T-helper 2 cell treated with Interferon-gamma antibody and Interleukin-4, amounts not matched to agents 5 μg/mL and 100 μg/mL, for 36 hours (primary cell): ENCODE measurements around the gene SNAPC5.
"Not testable (repeated sequence)": the region's sequence is repeated elsewhere in the genome, so short reads cannot be mapped to it uniquely, and the experiment has no call there.

ENCODE experiments used
- DNase-seq: peaks from one replicate; pipeline ENCODE4 v3.0.0; 2021; ENCODE audit warnings: low spot score
- H3K27ac Mint-ChIP-seq: one replicate; pipeline ENCODE4 v1.8.0; 2021; ENCODE audit warnings: mild to moderate bottlenecking, mixed read lengths
- H3K27me3 Mint-ChIP-seq: one replicate; pipeline ENCODE4 v1.8.0; 2021; ENCODE audit warnings: low read depth, mixed read lengths
- H3K36me3 Mint-ChIP-seq: one replicate; pipeline ENCODE4 v1.8.0; 2021; ENCODE audit warnings: low read depth, mixed read lengths
- H3K4me1 Mint-ChIP-seq: one replicate; pipeline ENCODE4 v1.8.0; 2021; ENCODE audit warnings: low read depth, mixed read lengths
- H3K4me3 Mint-ChIP-seq: one replicate; pipeline ENCODE4 v1.8.0; 2022; ENCODE audit warnings: mild to moderate bottlenecking, moderate library complexity, mixed read lengths
- H3K9me3 Mint-ChIP-seq: one replicate; pipeline ENCODE4 v1.8.0; 2021; ENCODE audit warnings: mixed read lengths

SNAPC5 gene

DNA sequence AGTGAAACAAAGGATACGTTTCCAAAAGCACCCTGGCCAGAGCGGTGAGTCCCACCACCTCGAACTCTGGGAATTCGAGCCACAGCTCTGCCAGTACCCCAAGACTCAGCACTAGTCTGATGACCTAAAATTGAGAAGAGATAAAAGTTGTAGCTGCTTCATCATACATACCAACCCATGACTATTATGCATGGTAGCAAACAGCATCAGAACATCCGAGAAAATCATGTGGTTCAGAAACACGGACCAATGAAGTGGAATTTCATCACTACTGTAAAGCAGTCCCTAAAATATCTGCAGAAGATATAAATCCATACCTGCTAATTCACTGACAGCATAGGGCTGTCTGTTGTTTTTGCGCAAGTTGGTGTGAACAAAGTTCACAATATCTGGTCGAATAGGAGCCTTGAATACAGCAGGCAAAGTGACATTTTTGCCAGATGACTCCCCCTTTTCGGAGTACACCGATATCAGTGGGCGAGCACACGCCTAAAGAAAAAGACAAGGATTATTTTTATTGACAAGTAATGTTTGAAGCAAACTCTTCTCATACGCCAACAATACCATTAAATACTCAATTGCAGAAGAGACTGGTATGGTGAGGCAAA, 5.6 kb upstream of the SNAPC5 start:
- not testable (repeated sequence) for H3K27me3 Mint-ChIP-seq, DNase-seq, H3K9me3 Mint-ChIP-seq
- H3K36me3 Mint-ChIP-seq, result peaks cover 62% of the 10 kb centered on the region
- H3K27ac Mint-ChIP-seq, result peak overlapping the region; percentile 99
- H3K4me1 Mint-ChIP-seq, result peaks cover 38% of the 10 kb centered on the region
- H3K4me3 Mint-ChIP-seq, result peak overlapping the region; percentile 100

DNA sequence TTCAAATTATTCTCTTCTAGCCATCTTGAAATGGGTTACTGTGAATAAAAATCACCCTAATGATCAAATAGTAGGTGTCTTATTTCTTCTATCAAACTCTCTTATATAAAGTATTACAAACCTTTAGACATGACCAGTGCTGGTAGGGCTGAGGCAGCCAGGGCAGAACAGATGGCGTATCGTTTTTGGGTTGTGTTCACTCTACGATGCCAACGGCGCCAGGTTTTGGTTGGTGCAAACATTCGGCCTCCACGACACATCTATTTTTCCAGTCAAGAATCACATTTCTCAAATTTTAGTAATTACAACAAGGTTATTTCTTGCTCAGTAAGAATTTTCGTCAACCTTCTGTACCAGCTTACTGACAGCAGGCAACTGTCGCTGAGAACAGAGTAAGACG, 4.9 kb upstream of the SNAPC5 start:
- H3K27me3 Mint-ChIP-seq, result no peaks in the 10 kb centered on the region

DNA sequence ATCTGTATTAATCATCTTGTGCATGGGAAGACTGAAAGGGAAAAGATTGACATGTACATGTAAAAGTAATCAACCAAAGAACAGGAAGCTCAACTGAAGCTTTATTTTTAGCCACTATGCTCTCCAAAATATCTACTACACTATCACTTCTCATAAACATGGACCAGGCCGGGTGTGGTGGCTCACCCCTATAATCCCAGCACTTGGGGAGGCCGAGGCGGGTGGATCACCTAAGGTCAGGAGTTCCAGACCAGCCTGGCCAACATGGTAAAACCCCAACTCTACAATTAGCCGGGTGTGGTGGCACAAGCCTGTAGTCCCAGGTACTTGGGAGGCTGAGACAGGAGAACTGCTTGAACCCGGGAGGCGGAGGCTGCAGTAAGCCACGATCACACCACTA, 2.8 kb upstream of the SNAPC5 start:
- Mint-ChIP-seq H3K4me1 (peaks cover 31% of the 10 kb centered on the region), H3K36me3 (peaks cover 80% of the 10 kb centered on the region)
- H3K27ac Mint-ChIP-seq, H3K4me3 Mint-ChIP-seq, H3K27me3 Mint-ChIP-seq, DNase-seq, H3K9me3 Mint-ChIP-seq: not testable (repeated sequence)

More for the DNA sequence above, 4.9 kb upstream of the SNAPC5 start:
- no peaks in the 10 kb centered on the region for H3K9me3 Mint-ChIP-seq
- H3K36me3 Mint-ChIP-seq, result peaks cover 69% of the 10 kb centered on the region
- H3K4me3 Mint-ChIP-seq, result peak overlapping the region; percentile 100
- no peak for DNase-seq
- H3K27ac Mint-ChIP-seq, result peak overlapping the region; percentile 74
- peaks cover 35% of the 10 kb centered on the region for H3K4me1 Mint-ChIP-seq

DNA sequence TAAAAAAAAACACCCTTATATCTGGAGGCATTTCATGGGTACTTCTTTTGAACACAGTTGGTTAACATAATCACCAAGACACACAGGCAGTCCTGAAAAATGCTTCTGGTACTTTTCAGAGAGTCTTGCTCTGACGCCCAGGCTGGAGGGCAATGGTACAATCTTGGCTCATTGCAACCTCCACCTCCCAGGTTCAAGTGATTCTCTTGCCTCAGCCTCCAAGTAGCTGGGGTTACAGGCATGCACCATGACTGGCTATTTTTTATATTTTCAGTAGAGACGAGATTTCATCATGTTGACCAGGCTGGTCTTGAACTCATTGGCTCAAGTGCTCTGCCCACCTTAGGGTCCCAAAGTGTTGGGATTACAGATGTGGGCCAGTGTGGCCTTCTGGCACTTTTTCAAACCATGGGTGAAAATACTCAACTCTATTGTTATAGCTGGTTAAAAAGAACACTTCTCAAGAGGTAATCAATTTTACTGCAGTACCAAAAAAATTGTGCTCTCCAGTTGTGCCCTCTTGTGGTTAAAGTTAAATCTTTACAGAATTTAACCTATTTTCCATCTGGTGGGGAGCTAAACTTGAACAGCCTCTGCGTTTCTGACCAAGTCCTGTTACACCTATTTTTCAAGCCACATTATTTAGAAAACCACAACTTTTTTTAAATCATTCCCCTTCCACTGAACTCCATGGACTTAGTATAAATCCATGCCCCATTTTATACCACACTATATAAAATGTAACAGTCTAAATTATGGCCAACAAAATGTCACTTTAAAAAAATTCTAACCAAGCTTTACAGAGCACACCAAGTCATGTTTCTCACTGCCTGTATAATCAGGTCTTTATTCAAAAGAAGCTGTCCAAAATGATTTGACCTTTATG, 1.2 kb upstream of the SNAPC5 start:
- Mint-ChIP-seq H3K27me3 (no peaks in the 10 kb centered on the region), H3K4me1 (peaks cover 35% of the 10 kb centered on the region)
- no peak for DNase-seq

DNA sequence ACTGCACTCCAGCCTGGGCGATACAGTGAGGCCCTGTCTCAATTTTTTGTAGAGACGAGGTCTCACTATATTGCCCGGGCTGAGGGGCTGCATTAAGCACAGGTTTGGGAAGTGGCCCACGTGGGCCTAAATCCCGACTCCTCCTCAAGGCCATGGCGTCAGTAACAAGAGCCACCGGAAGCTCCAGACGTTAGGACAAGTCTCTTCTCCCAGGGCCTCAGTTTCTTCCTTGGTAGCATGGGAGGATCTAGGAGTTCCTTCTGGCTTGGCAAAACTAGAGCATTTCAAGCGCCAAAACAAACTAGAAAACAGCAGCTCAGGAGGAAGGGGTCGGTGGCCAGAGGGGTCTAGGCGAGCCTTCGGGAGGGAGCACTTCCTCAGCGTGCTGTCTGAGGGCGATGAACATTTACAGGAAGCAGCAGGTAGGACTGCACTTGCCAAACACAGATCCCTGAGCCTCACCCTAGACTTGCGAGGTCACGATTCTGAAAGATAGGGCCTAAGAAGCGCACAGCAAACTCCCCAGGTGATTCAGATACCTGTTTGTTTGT, 536 bp downstream of the SNAPC5 start:
- no peaks in the 10 kb centered on the region for H3K9me3 Mint-ChIP-seq
- peaks cover 77% of the 10 kb centered on the region for H3K36me3 Mint-ChIP-seq
- H3K27me3 Mint-ChIP-seq, result no peaks in the 10 kb centered on the region
- peak overlapping the region; percentile 98 for H3K4me3 Mint-ChIP-seq
- peak overlapping the region; percentile 96 for H3K27ac Mint-ChIP-seq
- no peak for DNase-seq
- H3K4me1 Mint-ChIP-seq, result peaks cover 28% of the 10 kb centered on the region

More for the DNA sequence above, 1.2 kb upstream of the SNAPC5 start:
- peak overlapping the region; percentile 96 for H3K27ac Mint-ChIP-seq
- H3K9me3 Mint-ChIP-seq, result no peaks in the 10 kb centered on the region
- H3K4me3 Mint-ChIP-seq, result peak overlapping the region; percentile 28
- H3K36me3 Mint-ChIP-seq, result peaks cover 82% of the 10 kb centered on the region

DNA sequence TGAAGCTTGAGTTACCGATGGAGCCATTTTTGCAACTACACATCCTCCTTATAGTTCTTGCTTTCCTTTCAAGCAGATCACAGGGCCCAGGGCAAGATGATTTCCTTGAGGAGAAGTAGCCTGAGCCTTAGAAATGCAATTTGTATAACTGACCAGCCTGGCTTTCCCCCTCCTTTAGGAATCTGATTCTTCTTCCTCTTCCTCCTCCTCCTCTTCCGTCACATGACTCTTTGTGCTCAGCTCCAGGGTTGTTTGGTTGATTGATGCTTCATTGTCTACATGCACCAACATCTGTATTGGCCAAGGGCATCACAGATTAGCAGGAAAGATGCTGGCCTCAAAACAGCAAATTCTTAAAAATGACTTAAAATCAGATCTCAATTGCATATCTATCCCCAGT, 3.3 kb downstream of the SNAPC5 start:
- Mint-ChIP-seq H3K4me1 (peaks cover 27% of the 10 kb centered on the region), H3K36me3 (peaks cover 70% of the 10 kb centered on the region), H3K9me3 (no peaks in the 10 kb centered on the region), H3K27ac (no peak overlapping the region), H3K27me3 (no peaks in the 10 kb centered on the region), H3K4me3 (no peak overlapping the region)
- no peak for DNase-seq

DNA sequence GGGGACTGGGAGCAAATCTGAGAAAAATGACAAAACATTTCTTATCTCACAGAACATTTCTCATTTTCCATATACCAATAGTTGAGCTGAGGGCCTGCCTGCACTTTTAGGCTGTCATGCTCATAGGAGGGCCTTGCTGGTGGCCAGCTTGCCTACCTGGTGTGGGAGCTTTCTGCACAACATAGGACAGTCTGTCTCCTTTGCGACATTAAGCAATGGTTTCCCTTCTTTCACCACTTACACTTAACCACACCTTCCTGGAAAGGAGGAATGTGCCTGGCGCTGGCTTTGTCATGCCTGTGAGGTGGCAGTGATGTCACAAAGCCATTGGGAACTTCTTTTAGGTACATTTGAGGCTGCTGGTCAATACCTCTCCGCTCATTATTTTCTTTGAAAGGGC, 5.7 kb downstream of the SNAPC5 start:
- Mint-ChIP-seq H3K4me1 (peaks cover 18% of the 10 kb centered on the region), H3K27me3 (no peaks in the 10 kb centered on the region), H3K27ac (no peak overlapping the region), H3K4me3 (no peak overlapping the region), H3K9me3 (no peaks in the 10 kb centered on the region), H3K36me3 (peaks cover 54% of the 10 kb centered on the region)
- DNase-seq, result no peak

DNA sequence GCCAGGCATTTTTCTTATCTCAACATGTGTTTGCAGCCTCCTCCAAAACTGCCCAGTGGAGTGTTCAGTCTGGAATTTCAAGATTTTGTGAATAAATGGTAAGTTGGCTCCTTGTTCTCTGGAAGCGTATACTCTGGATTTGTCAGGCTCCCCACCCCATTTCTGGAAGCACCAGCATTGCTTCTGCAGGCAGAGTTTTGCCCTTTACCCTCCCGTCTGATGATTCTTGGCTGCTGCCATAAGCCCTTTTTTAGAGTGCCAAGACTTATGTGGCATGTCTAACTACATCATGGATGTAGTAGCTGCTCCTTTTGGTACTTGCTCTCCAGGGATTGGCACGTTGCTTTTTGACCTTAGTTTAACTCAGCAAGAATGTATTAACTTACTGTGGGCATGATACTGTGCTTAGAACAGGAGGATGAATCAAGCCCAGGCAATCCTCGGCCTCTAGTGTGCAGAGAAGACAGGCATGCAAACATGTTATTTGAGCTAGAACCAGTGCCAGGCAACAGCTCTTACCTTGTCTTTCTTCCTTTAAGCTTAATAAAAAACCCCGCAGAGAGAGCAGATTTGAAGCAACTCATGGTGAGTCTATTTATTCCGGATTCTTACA, 8.3 kb downstream of the SNAPC5 start:
- H3K4me1 Mint-ChIP-seq, result peaks cover 9% of the 10 kb centered on the region
- no peak overlapping the region for H3K27ac Mint-ChIP-seq

DNA sequence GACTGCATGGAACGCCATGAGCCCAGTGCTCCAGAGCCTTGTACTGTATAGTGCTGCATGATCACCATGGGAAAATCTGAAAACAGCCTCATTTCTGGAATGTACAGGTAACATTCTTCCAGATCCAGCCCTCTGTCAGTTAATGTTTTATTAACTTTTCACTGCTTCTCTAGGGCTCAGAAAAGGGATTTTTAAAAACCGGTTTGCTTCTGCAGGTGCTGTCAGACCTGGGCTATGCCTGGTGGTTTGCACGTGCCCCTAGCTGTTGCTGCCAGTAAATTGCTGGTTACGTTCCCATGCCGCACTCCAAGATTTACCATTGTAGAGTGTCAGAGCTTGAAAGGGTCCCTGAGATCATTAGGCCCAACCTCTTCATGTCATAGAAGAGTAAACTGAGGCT, 9.0 kb downstream of the SNAPC5 start:
- peaks cover 7% of the 10 kb centered on the region for H3K4me1 Mint-ChIP-seq
- DNase-seq, result no peak
- no peaks in the 10 kb centered on the region for H3K9me3 Mint-ChIP-seq
- no peak overlapping the region for H3K27ac Mint-ChIP-seq
- H3K36me3 Mint-ChIP-seq, result peaks cover 53% of the 10 kb centered on the region
- H3K27me3 Mint-ChIP-seq, result no peaks in the 10 kb centered on the region
- no peak overlapping the region for H3K4me3 Mint-ChIP-seq

More for the DNA sequence above, 8.3 kb downstream of the SNAPC5 start:
- Mint-ChIP-seq H3K9me3 (no peaks in the 10 kb centered on the region), H3K36me3 (peaks cover 56% of the 10 kb centered on the region), H3K4me3 (no peak overlapping the region), H3K27me3 (no peaks in the 10 kb centered on the region)
- DNase-seq, result no peak

DNA sequence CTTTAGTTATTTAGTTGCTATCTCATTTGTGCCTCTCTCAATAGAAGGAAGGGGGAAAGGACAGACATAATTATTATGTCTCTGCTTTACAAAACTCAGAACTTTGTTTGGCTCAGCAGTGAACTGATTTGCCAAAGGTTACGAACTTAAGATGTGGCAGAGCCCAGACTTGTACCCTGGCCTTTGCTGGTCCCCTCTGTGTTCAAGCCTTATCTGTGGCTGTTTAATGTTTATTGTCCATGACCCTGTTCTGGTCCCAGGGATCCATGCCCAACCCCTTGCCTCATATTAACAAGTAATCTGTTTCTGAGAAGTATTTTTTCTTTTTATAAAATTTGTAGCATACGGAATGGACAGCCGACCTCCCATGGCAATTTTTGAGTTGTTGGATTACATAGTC, 10.7 kb downstream of the SNAPC5 start:
- DNase-seq, result no peak
- Mint-ChIP-seq H3K4me1 (peaks cover 7% of the 10 kb centered on the region), H3K27me3 (no peaks in the 10 kb centered on the region), H3K27ac (no peak overlapping the region), H3K36me3 (peaks cover 56% of the 10 kb centered on the region), H3K9me3 (no peaks in the 10 kb centered on the region), H3K4me3 (no peak overlapping the region)

DNA sequence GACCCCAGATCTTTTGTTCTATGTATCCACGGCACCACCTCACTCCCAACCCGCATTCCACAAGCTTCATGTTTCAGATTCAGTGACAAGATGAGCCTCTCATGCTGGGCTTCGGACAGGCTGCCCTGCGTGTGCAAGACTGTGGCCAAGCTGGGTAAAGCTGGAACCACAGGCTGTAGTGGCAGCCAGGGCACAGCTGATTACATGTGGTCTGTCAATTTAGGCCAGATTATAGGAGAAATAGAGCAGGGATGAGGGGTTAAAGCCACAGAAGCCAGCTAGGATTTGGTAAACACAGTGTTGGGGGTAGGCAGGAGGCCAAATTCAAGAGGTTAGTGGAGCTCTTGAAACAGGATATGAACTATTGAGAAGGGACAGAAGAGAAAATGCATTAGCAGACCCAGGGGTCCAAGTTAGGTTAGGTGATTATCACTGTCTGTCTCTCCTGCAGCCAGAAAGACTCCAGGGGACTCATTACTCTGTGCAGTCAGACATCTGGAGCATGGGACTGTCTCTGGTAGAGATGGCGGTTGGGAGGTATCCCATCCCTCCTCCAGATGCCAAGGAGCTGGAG, 12.9 kb downstream of the SNAPC5 start:
- peak overlapping the region; percentile 71 for H3K27ac Mint-ChIP-seq
- peaks cover under 1% of the 10 kb centered on the region for H3K4me1 Mint-ChIP-seq
- DNase-seq, result no peak
- no peaks in the 10 kb centered on the region for H3K9me3 Mint-ChIP-seq
- no peak overlapping the region for H3K4me3 Mint-ChIP-seq
- H3K36me3 Mint-ChIP-seq, result peaks cover 51% of the 10 kb centered on the region
- H3K27me3 Mint-ChIP-seq, result no peaks in the 10 kb centered on the region

DNA sequence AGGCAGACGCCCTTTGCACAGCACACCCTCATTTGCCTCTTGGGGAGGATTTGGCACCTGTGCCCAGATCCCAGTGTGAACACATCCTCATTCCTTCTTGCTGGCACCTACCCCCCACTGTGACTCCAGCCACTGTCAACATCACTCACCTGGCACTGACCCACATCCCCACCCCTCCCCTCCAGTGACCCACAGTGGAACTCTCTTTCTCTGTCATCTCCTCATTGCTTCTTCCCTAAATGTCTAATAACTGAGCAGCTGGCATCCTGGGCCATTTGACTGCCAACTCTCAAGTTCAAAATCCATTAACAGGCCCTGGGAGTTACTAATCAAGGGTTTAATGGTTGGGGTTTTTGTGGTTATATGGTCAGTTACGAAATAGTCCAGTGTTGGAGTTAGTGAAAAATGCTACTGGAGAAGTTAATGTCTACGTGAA, 14.4 kb downstream of the SNAPC5 start:
- Mint-ChIP-seq H3K27ac (peak overlapping the region; percentile 21), H3K9me3 (no peaks in the 10 kb centered on the region), H3K4me1 (peaks cover 4% of the 10 kb centered on the region), H3K4me3 (no peak overlapping the region), H3K27me3 (no peaks in the 10 kb centered on the region), H3K36me3 (peaks cover 49% of the 10 kb centered on the region)
- no peak for DNase-seq

DNA sequence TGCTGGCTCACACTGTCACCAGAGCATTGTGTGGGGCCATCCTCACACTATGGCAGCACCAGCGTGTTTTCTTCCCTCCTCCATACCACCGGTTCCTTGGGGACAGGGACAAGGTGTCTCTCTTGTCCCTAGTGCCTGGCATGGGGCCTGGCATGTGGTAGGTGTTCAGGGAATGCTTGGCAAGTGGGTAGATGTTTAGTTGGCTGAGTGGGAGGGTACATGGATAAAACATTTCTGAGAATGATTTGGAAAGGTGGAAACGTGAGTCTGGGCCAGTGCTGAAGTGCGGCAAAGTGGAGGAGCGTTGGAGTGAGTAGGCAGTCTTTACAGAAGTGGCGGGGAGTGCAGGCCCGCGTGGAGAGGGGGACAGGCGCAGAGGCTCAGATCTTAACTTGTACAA, 15.0 kb downstream of the SNAPC5 start:
- H3K27ac Mint-ChIP-seq, result no peak overlapping the region
- H3K27me3 Mint-ChIP-seq, result no peaks in the 10 kb centered on the region

More for the DNA sequence above, 15.0 kb downstream of the SNAPC5 start:
- Mint-ChIP-seq H3K4me1 (peaks cover 4% of the 10 kb centered on the region), H3K4me3 (no peak overlapping the region), H3K9me3 (no peaks in the 10 kb centered on the region), H3K36me3 (peaks cover 44% of the 10 kb centered on the region)
- DNase-seq, result no peak
